WTC11 (cell line): ENCODE results near the gene PDZK1IP1. TPM values are rescaled to one million over a fixed set of nuclear protein-coding genes. Genes with fewer than 3 reads are reported as not detected.

Experiments used
- ATAC-seq: fragments of 200-7000 bp; cut with Tn5 transposase; 2 replicates; pipeline ENCODE4 v1.10.0; 2021; ENCODE audit warnings: mild to moderate bottlenecking, moderate library complexity
- CTCF ChIA-PET: fragments of 300-600 bp; sonication (Branson Sonifier 250); formaldehyde crosslinking; loops from one replicate; lab custom pipeline; 2021; ENCODE audit warnings: antibody characterized with exemption; lab: Charles Lee
- POLR2A ChIA-PET: fragments of 350-600 bp; sonication (Branson Sonifier 250); formaldehyde crosslinking; loops from one replicate; lab custom pipeline; 2021; ENCODE audit warnings: antibody characterized with exemption; lab: Charles Lee
- DNase-seq: peaks from one replicate; pipeline ENCODE4 v3.0.0; 2021; ENCODE audit warnings: low spot score
- H3K27ac Mint-ChIP-seq: 2 replicates; pipeline ENCODE4 v1.8.0; 2021; ENCODE audit warnings: mixed read lengths
- H3K27me3 Mint-ChIP-seq: 2 replicates; pipeline ENCODE4 v1.8.0; 2021; ENCODE audit warnings: low read depth, mild to moderate bottlenecking, moderate library complexity, mixed read lengths
- H3K36me3 Mint-ChIP-seq: 2 replicates; pipeline ENCODE4 v1.8.0; 2021; ENCODE audit warnings: mixed read lengths
- H3K4me1 Mint-ChIP-seq: 2 replicates; pipeline ENCODE4 v1.8.0; 2022; ENCODE audit warnings: mixed read lengths
- H3K4me3 Mint-ChIP-seq: 2 replicates; pipeline ENCODE4 v1.8.0; 2021; ENCODE audit warnings: mild to moderate bottlenecking, moderate library complexity, mixed read lengths
- H3K9me3 Mint-ChIP-seq: 2 replicates; pipeline ENCODE4 v1.8.0; 2021; ENCODE audit warnings: mixed read lengths
- ATF2 ChIP-seq: sonication (generic); formaldehyde crosslinking; IDR thresholded peaks from 2 replicates; pipeline ENCODE4 v1.8.1; 2022; ENCODE audit warnings: low read depth, missing genetic modification reagents, borderline replicate concordance
- ELF4 ChIP-seq: sonication (generic); formaldehyde crosslinking; IDR thresholded peaks from 2 replicates; pipeline ENCODE4 v1.8.1; 2022; ENCODE audit warnings: low read depth, mild to moderate bottlenecking, moderate library complexity, missing genetic modification reagents
- ESRRA ChIP-seq: sonication (generic); formaldehyde crosslinking; IDR thresholded peaks from 2 replicates; pipeline ENCODE4 v1.8.1; 2022; ENCODE audit warnings: mild to moderate bottlenecking, missing genetic modification reagents, borderline replicate concordance
- ETV6 ChIP-seq: sonication (generic); formaldehyde crosslinking; IDR thresholded peaks from 2 replicates; pipeline ENCODE4 v1.8.1; 2022; ENCODE audit warnings: mild to moderate bottlenecking, missing genetic modification reagents
- FOXP1 ChIP-seq: sonication (generic); formaldehyde crosslinking; IDR thresholded peaks from 2 replicates; pipeline ENCODE4 v1.8.0; 2022; ENCODE audit warnings: missing genetic modification reagents, mild to moderate bottlenecking, moderate library complexity, borderline replicate concordance
- GABPB1 ChIP-seq: sonication (generic); formaldehyde crosslinking; IDR thresholded peaks from 2 replicates; pipeline ENCODE4 v1.8.1; 2023; ENCODE audit warnings: mild to moderate bottlenecking, missing genetic modification reagents
- JAZF1 ChIP-seq: fragments of 250-450 bp; sonication (Bioruptor Pico); IDR thresholded peaks from 2 replicates; pipeline ENCODE4 v1.9.0; 2021; ENCODE audit warnings: moderate library complexity, mild to moderate bottlenecking, inconsistent platforms
- MYBL2 ChIP-seq: sonication (generic); formaldehyde crosslinking; IDR thresholded peaks from 2 replicates; pipeline ENCODE4 v1.8.1; 2023; ENCODE audit warnings: mild to moderate bottlenecking, moderate library complexity, missing genetic modification reagents
- NFE2L1 ChIP-seq: sonication (generic); formaldehyde crosslinking; IDR thresholded peaks from 2 replicates; pipeline ENCODE4 v1.8.1; 2023; ENCODE audit warnings: missing genetic modification reagents
- NFYB ChIP-seq: sonication (generic); formaldehyde crosslinking; conservative IDR thresholded peaks from 2 replicates; pipeline ENCODE4 v1.8.0; 2022; ENCODE audit warnings: low read depth, missing genetic modification reagents
- NR2C2 ChIP-seq: sonication (generic); formaldehyde crosslinking; IDR thresholded peaks from 2 replicates; pipeline ENCODE4 v1.8.0; 2022; ENCODE audit warnings: mild to moderate bottlenecking, missing genetic modification reagents
- OVOL2 ChIP-seq: fragments of 250-450 bp; sonication (Bioruptor Pico); IDR thresholded peaks from 2 replicates; pipeline ENCODE4 v1.9.0; 2021; ENCODE audit warnings: mild to moderate bottlenecking, borderline replicate concordance
- RORB ChIP-seq: fragments of 250-450 bp; sonication (Bioruptor Pico); IDR thresholded peaks from 2 replicates; pipeline ENCODE4 v1.9.0; 2021; ENCODE audit warnings: mild to moderate bottlenecking
- SP1 ChIP-seq: sonication (generic); formaldehyde crosslinking; conservative IDR thresholded peaks from 2 replicates; pipeline ENCODE4 v1.8.1; 2022; ENCODE audit warnings: missing genetic modification reagents
- TCF7 ChIP-seq: sonication (generic); formaldehyde crosslinking; IDR thresholded peaks from 2 replicates; pipeline ENCODE4 v1.8.0; 2022; ENCODE audit warnings: mild to moderate bottlenecking, low read depth, missing genetic modification reagents, moderate library complexity
- ZBTB21 ChIP-seq: sonication (generic); formaldehyde crosslinking; IDR thresholded peaks from 2 replicates; pipeline ENCODE4 v1.8.1; 2023; ENCODE audit warnings: mild to moderate bottlenecking, missing genetic modification reagents, borderline replicate concordance
- ZNF138 ChIP-seq: sonication (generic); formaldehyde crosslinking; conservative IDR thresholded peaks from 2 replicates; pipeline ENCODE4 v1.8.1; 2022; ENCODE audit warnings: mild to moderate bottlenecking, moderate library complexity, missing genetic modification reagents
- ZNF423 ChIP-seq: fragments of 250-450 bp; sonication (Bioruptor Pico); IDR thresholded peaks from 2 replicates; pipeline ENCODE4 v2.1.2; 2022; ENCODE audit warnings: mild to moderate bottlenecking, moderate library complexity
- total RNA-seq: library from RNA; stranded (reverse); gene quantifications from 3 replicates; pipeline ENCODE4 v1.2.3, GENCODE V29; 2021
- TF ChIP-seq, protein P1 (sequence below): sonication (generic); formaldehyde crosslinking; IDR thresholded peaks from 2 replicates; pipeline ENCODE4 v1.8.1; 2022; ENCODE audit warnings: missing genetic modification reagents, borderline replicate concordance
- TF ChIP-seq, protein P2 (sequence below): sonication (generic); formaldehyde crosslinking; IDR thresholded peaks from 2 replicates; pipeline ENCODE4 v1.8.0; 2022; ENCODE audit warnings: mild to moderate bottlenecking, missing genetic modification reagents
- TF ChIP-seq, protein P3 (sequence below): fragments of 250-450 bp; sonication (Bioruptor Pico); conservative IDR thresholded peaks from 2 replicates; pipeline ENCODE4 v1.9.0; 2021; ENCODE audit warnings: mild to moderate bottlenecking

The PDZK1IP1 gene
- total RNA-seq, 1 experiment from 2014 or later: not detected

DNA sequence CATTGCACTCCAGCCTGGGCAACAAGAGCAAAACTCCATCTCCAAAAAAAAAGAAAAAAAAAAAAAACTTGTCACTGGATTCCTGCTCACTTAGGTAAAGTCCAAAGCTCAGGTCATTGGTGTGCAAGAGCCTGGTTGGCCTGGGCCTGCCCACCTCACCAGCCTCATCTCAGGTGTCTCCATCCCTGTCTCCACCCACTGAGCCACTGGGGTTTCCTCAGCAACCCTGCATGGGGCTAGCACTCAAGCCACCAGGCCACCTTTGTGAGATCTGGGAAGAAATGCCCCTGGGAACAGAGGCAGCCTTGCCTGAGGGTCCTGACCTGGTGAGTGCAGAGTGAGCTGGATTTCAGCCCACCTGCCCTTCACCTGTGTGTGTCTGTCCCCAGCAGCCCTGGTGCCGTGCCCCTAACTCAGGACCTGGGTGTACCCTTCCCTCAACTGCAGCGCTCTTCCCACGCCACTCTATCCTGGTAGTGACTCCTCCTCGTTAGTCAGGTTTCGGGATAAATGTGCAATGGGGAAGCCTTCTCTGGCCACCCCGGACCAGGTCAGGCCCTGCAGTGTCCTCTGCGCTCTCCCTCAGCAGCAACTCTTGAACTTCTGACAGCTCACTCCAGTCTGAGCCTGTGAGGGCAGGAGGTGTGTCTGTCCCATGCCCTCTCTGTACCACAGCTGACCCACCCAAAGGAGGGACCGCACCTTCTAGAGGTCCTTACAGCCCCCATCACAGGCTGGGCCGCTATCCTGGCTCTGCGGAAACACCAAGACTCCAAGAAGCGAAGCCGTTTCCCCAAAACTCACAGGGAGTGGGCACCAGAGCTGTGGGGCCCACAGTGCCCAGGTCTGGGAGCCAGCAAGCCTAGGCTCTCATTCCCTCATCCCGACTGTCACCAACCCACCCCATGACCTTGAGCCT, 3.3 kb downstream of the PDZK1IP1 start (continued):
- TF ChIP-seq, protein P1, sequence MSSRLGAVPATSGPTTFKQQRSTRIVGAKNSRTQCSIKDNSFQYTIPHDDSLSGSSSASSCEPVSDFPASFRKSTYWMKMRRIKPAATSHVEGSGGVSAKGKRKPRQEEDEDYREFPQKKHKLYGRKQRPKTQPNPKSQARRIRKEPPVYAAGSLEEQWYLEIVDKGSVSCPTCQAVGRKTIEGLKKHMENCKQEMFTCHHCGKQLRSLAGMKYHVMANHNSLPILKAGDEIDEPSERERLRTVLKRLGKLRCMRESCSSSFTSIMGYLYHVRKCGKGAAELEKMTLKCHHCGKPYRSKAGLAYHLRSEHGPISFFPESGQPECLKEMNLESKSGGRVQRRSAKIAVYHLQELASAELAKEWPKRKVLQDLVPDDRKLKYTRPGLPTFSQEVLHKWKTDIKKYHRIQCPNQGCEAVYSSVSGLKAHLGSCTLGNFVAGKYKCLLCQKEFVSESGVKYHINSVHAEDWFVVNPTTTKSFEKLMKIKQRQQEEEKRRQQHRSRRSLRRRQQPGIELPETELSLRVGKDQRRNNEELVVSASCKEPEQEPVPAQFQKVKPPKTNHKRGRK (CRISPR knock-in tag): no peak
- TF ChIP-seq JAZF1 (CRISPR knock-in tag) (no peak), ELF4 (no peak), MYBL2 (CRISPR knock-in tag) (no peak), TCF7 (CRISPR knock-in tag) (no peak), FOXP1 (CRISPR knock-in tag) (no peak)

DNA sequence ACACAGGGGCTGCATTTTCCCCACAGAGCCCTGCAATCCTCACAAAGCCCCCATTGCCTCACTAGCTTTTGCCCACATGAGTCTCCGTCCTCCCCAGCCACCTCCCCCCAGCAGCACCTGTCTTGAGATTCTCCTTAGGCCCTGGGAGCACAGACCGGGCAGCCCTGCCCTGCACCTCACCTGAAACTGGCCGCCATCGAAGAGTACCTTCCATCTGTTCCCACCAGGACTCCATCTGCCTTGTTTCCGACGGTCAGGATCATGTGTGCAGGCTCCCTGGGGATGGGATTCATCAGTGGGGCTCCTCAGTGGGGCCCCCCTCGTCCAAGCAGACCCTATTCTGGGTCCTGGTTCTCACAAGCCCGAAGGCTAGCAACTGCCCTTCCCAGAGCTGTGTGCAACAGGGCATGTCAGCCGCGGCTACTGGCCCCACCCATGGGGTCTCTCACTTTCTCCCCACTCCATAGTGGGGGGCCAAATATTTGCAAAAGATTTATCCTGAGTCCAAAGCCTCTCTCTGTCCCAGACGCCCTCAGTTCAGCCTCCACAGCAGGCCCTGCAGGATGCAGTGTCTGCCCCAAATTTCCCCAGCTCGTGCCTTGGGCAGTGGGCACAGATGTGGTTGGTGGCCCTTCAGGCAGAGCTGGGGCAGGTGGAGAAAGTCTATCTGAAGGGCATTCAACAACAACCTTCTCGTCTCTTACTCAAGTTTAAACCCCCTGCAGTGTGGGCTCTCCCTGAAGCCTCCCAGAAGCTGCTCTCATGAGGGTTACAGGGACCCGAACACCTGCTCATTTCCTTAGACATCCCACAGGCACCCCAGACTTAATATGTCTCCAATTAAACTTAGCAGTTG, 4.8 kb downstream of the PDZK1IP1 start:
- Mint-ChIP-seq H3K27ac (no peak overlapping the region), H3K4me1 (peaks cover 9% of the 10 kb centered on the region), H3K27me3 (peaks cover 37% of the 10 kb centered on the region), H3K4me3 (no peak overlapping the region), H3K36me3 (no peaks in the 10 kb centered on the region), H3K9me3 (no peaks in the 10 kb centered on the region)
- TF ChIP-seq OVOL2 (no peak), ATF2 (no peak), SP1 (CRISPR knock-in tag) (no peak), ESRRA (CRISPR knock-in tag) (no peak), GABPB1 (CRISPR knock-in tag) (no peak), MYBL2 (CRISPR knock-in tag) (no peak), ZBTB21 (no peak), NFE2L1 (CRISPR knock-in tag) (no peak), NFYB (CRISPR knock-in tag) (no peak), ETV6 (CRISPR knock-in tag) (no peak), ZNF138 (CRISPR knock-in tag) (no peak), FOXP1 (CRISPR knock-in tag) (no peak), NR2C2 (CRISPR knock-in tag) (no peak), RORB (CRISPR knock-in tag) (no peak), JAZF1 (CRISPR knock-in tag) (no peak), ZNF423 (CRISPR knock-in tag) (no peak)
- TF ChIP-seq, protein P2, sequence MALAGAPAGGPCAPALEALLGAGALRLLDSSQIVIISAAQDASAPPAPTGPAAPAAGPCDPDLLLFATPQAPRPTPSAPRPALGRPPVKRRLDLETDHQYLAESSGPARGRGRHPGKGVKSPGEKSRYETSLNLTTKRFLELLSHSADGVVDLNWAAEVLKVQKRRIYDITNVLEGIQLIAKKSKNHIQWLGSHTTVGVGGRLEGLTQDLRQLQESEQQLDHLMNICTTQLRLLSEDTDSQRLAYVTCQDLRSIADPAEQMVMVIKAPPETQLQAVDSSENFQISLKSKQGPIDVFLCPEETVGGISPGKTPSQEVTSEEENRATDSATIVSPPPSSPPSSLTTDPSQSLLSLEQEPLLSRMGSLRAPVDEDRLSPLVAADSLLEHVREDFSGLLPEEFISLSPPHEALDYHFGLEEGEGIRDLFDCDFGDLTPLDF (CRISPR knock-in tag): no peak
- TF ChIP-seq, protein P3, sequence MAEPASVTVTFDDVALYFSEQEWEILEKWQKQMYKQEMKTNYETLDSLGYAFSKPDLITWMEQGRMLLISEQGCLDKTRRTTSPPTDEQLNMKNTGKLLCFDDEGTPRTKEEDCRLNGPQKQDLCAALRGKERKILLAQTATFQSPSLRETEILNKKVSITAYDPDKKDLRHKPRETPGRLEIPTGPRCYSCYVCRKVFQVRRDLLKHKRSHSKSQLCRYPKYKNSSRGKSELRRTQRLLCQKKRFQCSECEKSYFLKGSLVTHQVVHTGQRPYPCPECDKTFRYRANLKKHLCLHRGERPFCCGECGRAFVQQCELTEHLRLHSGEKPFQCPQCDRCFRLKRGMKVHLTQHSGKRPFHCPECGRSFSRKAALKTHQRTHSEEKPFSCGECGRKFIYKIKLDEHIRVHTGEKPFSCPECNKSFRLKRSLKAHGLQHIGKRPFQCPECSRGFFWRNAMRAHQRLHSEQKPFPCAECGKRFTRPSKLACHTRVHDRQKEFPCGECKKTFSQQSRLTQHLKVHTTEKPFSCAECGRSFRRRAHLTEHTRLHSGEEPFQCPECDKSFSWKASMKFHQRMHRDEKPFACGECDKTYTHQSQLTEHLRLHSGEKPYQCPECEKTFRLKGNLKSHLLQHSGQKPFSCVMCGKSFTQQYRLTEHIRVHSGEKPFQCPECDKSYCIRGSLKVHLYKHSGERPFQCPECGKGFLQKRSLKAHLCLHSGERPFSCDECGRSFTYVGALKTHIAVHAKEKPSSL (CRISPR knock-in tag): no peak
- no peak for DNase-seq
- CTCF ChIA-PET: interaction anchor here (0.9 to 2.2 kb wide), 3 partner anchors 8 to 240 kb away, joined by 3 to 9 read pairs (median 3); no protein-coding TSS in a partner anchor
- POLR2A ChIA-PET: no interaction called here
- no peak for ATAC-seq
